Loucy (cell line): ENCODE results near the gene PRKCZ.

Experiments
- H2AFZ ChIP-seq: fragments of 200-600 bp; sonication (generic); 2 replicates; pipeline ENCODE4 v1.6.0; 2016; ENCODE audit warnings: antibody characterized with exemption, mild to moderate bottlenecking, low read length, moderate library complexity
- H3F3A ChIP-seq: fragments of 200-600 bp; 2 replicates; pipeline ENCODE4 v1.6.0; 2016; ENCODE audit warnings: antibody characterized with exemption, low read depth, mild to moderate bottlenecking
- H3K27me3 ChIP-seq: fragments of 200-600 bp; sonication (generic); 2 replicates; pipeline ENCODE4 v1.6.1; 2014; ENCODE audit warnings: low read length, mild to moderate bottlenecking; ENCODE audit not compliant: insufficient read depth, poor library complexity, severe bottlenecking
- H3K36me3 ChIP-seq: fragments of 200-600 bp; sonication (generic); 2 replicates; pipeline ENCODE4 v1.6.1; 2016; ENCODE audit warnings: low read length; ENCODE audit not compliant: insufficient read depth
- H3K4me1 ChIP-seq: fragments of 200-600 bp; sonication (generic); 2 replicates; pipeline ENCODE4 v1.5.1; 2014; ENCODE audit warnings: low read length, mild to moderate bottlenecking; ENCODE audit not compliant: insufficient read depth, poor library complexity, severe bottlenecking
- H3K4me2 ChIP-seq: fragments of 200-600 bp; sonication (generic); 2 replicates; pipeline ENCODE4 v1.6.0; 2014; ENCODE audit warnings: antibody characterized with exemption, low read length, low read depth, mild to moderate bottlenecking; ENCODE audit not compliant: poor library complexity, severe bottlenecking
- H3K4me3 ChIP-seq: fragments of 200-600 bp; sonication (generic); 2 replicates; pipeline ENCODE4 v1.5.1; 2014; ENCODE audit warnings: low read length, mild to moderate bottlenecking, mixed read lengths; ENCODE audit not compliant: poor library complexity, severe bottlenecking
- H3K79me2 ChIP-seq: fragments of 200-600 bp; sonication (generic); 2 replicates; pipeline ENCODE4 v1.6.1; 2014; ENCODE audit warnings: low read length; ENCODE audit not compliant: insufficient read depth
- H3K9ac ChIP-seq: fragments of 200-600 bp; sonication (generic); 2 replicates; pipeline ENCODE4 v1.6.0; 2014; ENCODE audit warnings: mild to moderate bottlenecking, low read depth, low read length, moderate library complexity; ENCODE audit not compliant: poor library complexity, severe bottlenecking
- H3K9me2 ChIP-seq: fragments of 200-600 bp; sonication (generic); replicated peaks from 2 replicates; pipeline ENCODE4 v1.6.1; 2016; ENCODE audit warnings: low read depth, low read length, mixed read lengths
- H3K9me3 ChIP-seq: fragments of 200-600 bp; sonication (generic); 2 replicates; pipeline ENCODE4 v1.6.1; 2014; ENCODE audit warnings: mild to moderate bottlenecking, antibody characterized with exemption, low read length, low read depth; ENCODE audit not compliant: insufficient read depth
- H4K20me1 ChIP-seq: fragments of 200-600 bp; sonication (generic); 2 replicates; pipeline ENCODE4 v1.6.0; 2014; ENCODE audit warnings: antibody characterized with exemption, low read length, mild to moderate bottlenecking; ENCODE audit not compliant: insufficient read depth, poor library complexity, severe bottlenecking
- CTCF ChIP-seq: fragments of 200-600 bp; sonication (generic); conservative IDR thresholded peaks from 2 replicates; pipeline ENCODE4 v1.5.1; 2014; ENCODE audit warnings: mild to moderate bottlenecking, antibody characterized with exemption, low read length
- EZH2phosphoT487 ChIP-seq: fragments of 200-600 bp; IDR thresholded peaks from 2 replicates; pipeline ENCODE4 v1.6.1; 2018; ENCODE audit warnings: antibody characterized with exemption, mild to moderate bottlenecking, moderate library complexity, borderline replicate concordance

PRKCZ gene

GRCh38 chr1:2231532-2232254 is 181.5 kb downstream of the PRKCZ start:
- Histone ChIP-seq H3K4me3 (peak overlapping the region; percentile 71), H3F3A (no peaks in the 10 kb centered on the region), H3K9ac (peak overlapping the region; percentile 70), H3K27me3 (no peaks in the 10 kb centered on the region), H3K36me3 (no peaks in the 10 kb centered on the region), H4K20me1 (peaks cover 64% of the 10 kb centered on the region), H2AFZ (no peak overlapping the region), H3K9me2 (no peaks in the 10 kb centered on the region), H3K4me1 (peaks cover 62% of the 10 kb centered on the region), H3K4me2 (peak overlapping the region; percentile 77), H3K79me2 (peaks cover 80% of the 10 kb centered on the region), H3K9me3 (no peaks in the 10 kb centered on the region)
- TF ChIP-seq EZH2phosphoT487 (no peak), CTCF (no peak)

DNA sequence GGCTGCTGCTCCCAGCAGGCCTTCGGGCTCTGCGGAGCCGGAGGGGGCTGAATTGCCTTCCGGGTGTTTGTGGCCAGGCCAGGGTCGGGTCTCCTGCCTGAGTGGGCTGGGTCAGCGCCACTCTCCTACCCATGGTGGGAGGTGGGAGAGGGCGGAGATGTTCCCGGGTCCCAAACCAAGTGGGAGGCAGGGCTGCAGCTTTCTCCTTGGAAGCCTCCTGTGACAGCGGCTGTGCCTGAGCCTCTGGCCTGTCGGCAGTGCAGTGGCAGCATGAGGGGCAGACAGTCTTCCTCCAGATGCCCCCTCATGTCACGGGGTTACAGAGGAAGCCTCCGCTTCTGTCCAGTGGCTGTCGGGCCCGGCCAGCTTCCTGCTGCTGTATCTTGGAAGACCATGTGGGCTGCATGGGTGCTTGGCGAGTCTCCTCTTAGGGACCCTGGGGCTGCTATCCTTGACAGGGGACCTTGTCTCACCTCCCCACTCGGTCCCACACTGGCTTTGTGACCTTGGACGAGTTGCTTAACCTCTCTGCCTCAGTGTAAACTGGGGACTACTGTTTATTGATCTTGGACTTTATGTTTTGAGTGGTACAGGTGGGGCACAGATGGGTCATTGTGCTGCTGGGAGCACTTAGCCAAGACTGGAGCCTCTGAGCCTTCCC is 182.2 kb downstream of the PRKCZ start:
- no peaks in the 10 kb centered on the region for H3K9me2 ChIP-seq
- H3K36me3 ChIP-seq = no peaks in the 10 kb centered on the region
- no peaks in the 10 kb centered on the region for H3F3A ChIP-seq
- H4K20me1 ChIP-seq = peaks cover 64% of the 10 kb centered on the region
- H3K4me1 ChIP-seq = peaks cover 62% of the 10 kb centered on the region
- TF ChIP-seq CTCF (no peak), EZH2phosphoT487 (no peak)
- peak overlapping the region; percentile 70 for H3K9ac ChIP-seq
- H3K27me3 ChIP-seq = no peaks in the 10 kb centered on the region
- peaks cover 87% of the 10 kb centered on the region for H3K79me2 ChIP-seq
- no peaks in the 10 kb centered on the region for H3K9me3 ChIP-seq
- H3K4me3 ChIP-seq = peak overlapping the region; percentile 71
- peak overlapping the region; percentile 77 for H3K4me2 ChIP-seq
- no peak overlapping the region for H2AFZ ChIP-seq

- H3K9me2 ChIP-seq = no peaks in the 10 kb centered on the region
- no peaks in the 10 kb centered on the region for H3F3A ChIP-seq
- H3K27me3 ChIP-seq = no peaks in the 10 kb centered on the region
- TF ChIP-seq CTCF (no peak), EZH2phosphoT487 (no peak)
- H3K79me2 ChIP-seq = peaks cover 93% of the 10 kb centered on the region
- peak overlapping the region; percentile 42 for H3K9ac ChIP-seq
- peaks cover 62% of the 10 kb centered on the region for H3K4me1 ChIP-seq
- no peak overlapping the region for H2AFZ ChIP-seq
- no peaks in the 10 kb centered on the region for H3K36me3 ChIP-seq
- peak overlapping the region; percentile 77 for H3K4me2 ChIP-seq
- peaks cover 67% of the 10 kb centered on the region for H4K20me1 ChIP-seq
- H3K4me3 ChIP-seq = peak overlapping the region; percentile 71
- no peaks in the 10 kb centered on the region for H3K9me3 ChIP-seq
Measured at GRCh38 chr1:2232916-2233438, 182.8 kb downstream of the PRKCZ start.
